Caco-2 (cell line): Measurements from ENCODE around the gene COQ9. TPM values are rescaled to one million over a fixed set of nuclear protein-coding genes. Genes with fewer than 3 reads are reported as not detected.

Experiments
- BruUV-seq: library from RNA; stranded (reverse); fragments of 400-500 nt; replicated peaks from 2 replicates; lab custom pipeline; 2021; lab: Mats Ljungman, UMichigan
- CTCF ChIA-PET: fragments of 300-600 bp; sonication (Branson Sonifier 250); formaldehyde crosslinking; loops from one replicate; lab custom pipeline; 2022; ENCODE audit warnings: antibody characterized with exemption; lab: Charles Lee
- POLR2A ChIA-PET: fragments of 300-600 bp; sonication (Branson Sonifier 250); formaldehyde crosslinking; loops from one replicate; lab custom pipeline; 2022; ENCODE audit warnings: antibody characterized with exemption; lab: Charles Lee
- DNase-seq, 2 experiments: peaks; one replicate each; pipeline versions ENCODE4 v3.0.0 to v3.0.0-alpha.2; 2020 to 2022
- H3K27me3 ChIP-seq: replicated peaks from 2 replicates; pipeline ENCODE4 v1.6.0; 2011; ENCODE audit warnings: low read length; ENCODE audit not compliant: control insufficient read depth, insufficient read depth
- H3K36me3 ChIP-seq: 2 replicates; pipeline ENCODE4 v1.5.1; 2011; ENCODE audit warnings: low read length; ENCODE audit not compliant: control insufficient read depth, insufficient read depth
- H3K4me1 ChIP-seq: fragments of 250-450 bp; sonication (Bioruptor Pico); 2 replicates; pipeline ENCODE4 v1.5.1; 2020; ENCODE audit warnings: mild to moderate bottlenecking
- H3K4me3 ChIP-seq: 2 replicates; pipeline ENCODE4 v1.5.1; 2011; ENCODE audit warnings: low read depth, mild to moderate bottlenecking, control low read depth, low read length
- H3K9me3 ChIP-seq: fragments of 250-450 bp; sonication (Bioruptor Pico); 2 replicates; pipeline ENCODE4 v1.5.1; 2020; ENCODE audit warnings: mild to moderate bottlenecking, moderate library complexity
- H3K27ac Mint-ChIP-seq: one replicate; pipeline ENCODE4 v1.8.0; 2022; ENCODE audit warnings: mixed read lengths; ENCODE audit not compliant: unreplicated experiment
- H3K27me3 Mint-ChIP-seq: one replicate; pipeline ENCODE4 v1.8.0; 2022; ENCODE audit warnings: mixed read lengths; ENCODE audit not compliant: insufficient read depth, unreplicated experiment
- H3K36me3 Mint-ChIP-seq: one replicate; pipeline ENCODE4 v1.8.0; 2022; ENCODE audit warnings: mild to moderate bottlenecking, mixed read lengths; ENCODE audit not compliant: insufficient read depth, unreplicated experiment
- H3K4me1 Mint-ChIP-seq: one replicate; pipeline ENCODE4 v1.8.0; 2022; ENCODE audit warnings: low read depth, mixed read lengths; ENCODE audit not compliant: unreplicated experiment
- H3K4me3 Mint-ChIP-seq: one replicate; pipeline ENCODE4 v1.8.0; 2022; ENCODE audit warnings: mild to moderate bottlenecking, moderate library complexity, mixed read lengths; ENCODE audit not compliant: unreplicated experiment
- H3K9me3 Mint-ChIP-seq: one replicate; pipeline ENCODE4 v1.8.0; 2022; ENCODE audit warnings: mixed read lengths; ENCODE audit not compliant: unreplicated experiment
- CTCF ChIP-seq, 2 experiments: fragments of 200-600 bp in 1 of 2; IDR thresholded peaks; 1 replicate in 1 of 2; 2 replicates in 1 of 2; pipeline versions ENCODE4 v1.5.1 to v1.8.0; 2011 to 2022; ENCODE audit warnings: antibody characterized with exemption in 1 of 2, control low read depth in 1 of 2, inconsistent platforms in 1 of 2, low read depth in 1 of 2, low read length in 1 of 2, mild to moderate bottlenecking in 1 of 2, moderate library complexity in 1 of 2; ENCODE audit not compliant: insufficient read depth in 1 of 2, severe bottlenecking in 1 of 2, unreplicated experiment in 1 of 2
- intact Hi-C: fragments of 100-400 bp; cut with micrococcal nuclease; formaldehyde crosslinking; loops from one replicate; pipeline ENCODE4 v1.10.0; 2022; ENCODE audit not compliant: unreplicated experiment
- total RNA-seq: library from RNA; stranded (reverse); gene quantifications from 2 replicates; pipeline ENCODE4 v1.2.3, GENCODE V29; 2022

COQ9 gene
- total RNA-seq, 1 experiment from 2014 or later: 50.9 TPM

GRCh38 chr16:57407521-57408353 is 39.5 kb upstream of the COQ9 start:
- Histone ChIP-seq H3K4me3 (no peak overlapping the region), H3K4me1 (peaks cover 10% of the 10 kb centered on the region; the same call in 1 of the 2 replicates), H3K9me3 (no peaks in the 10 kb centered on the region), H3K27me3 (no peaks in the 10 kb centered on the region), H3K36me3 (no peaks in the 10 kb centered on the region)
- BruUV-seq: no TSS peak
- Mint-ChIP-seq H3K27me3 (no peaks in the 10 kb centered on the region), H3K36me3 (no peaks in the 10 kb centered on the region), H3K4me1 (peaks cover 9% of the 10 kb centered on the region), H3K27ac (no peak overlapping the region), H3K9me3 (no peaks in the 10 kb centered on the region), H3K4me3 (no peak overlapping the region)
- no peak for TF ChIP-seq CTCF (IDR thresholded peaks at IDR 0.05; ENCODE audit: insufficient read depth in 1 of 2, low read depth in 1 of 2, low read length in 1 of 2, severe bottlenecking in 1 of 2, unreplicated experiment in 1 of 2)
- DNase-seq: no peak
- POLR2A ChIA-PET: no interaction called here
- CTCF ChIA-PET: interaction anchor here (2.0 kb wide), 1 partner anchor 15 kb away, joined by 4 read pairs; no protein-coding TSS in a partner anchor
- intact Hi-C loops: no loop called here

GRCh38 chr16:57409065-57409464 is 38.2 kb upstream of the COQ9 start:
- intact Hi-C loops: no loop called here
- DNase-seq: no peak
- CTCF ChIA-PET: interaction anchor here (0.5 to 1.5 kb wide), 2 partner anchors 9 to 109 kb away, joined by 6 to 7 read pairs; no protein-coding TSS in a partner anchor
- POLR2A ChIA-PET: no interaction called here
- Histone ChIP-seq H3K27me3 (no peaks in the 10 kb centered on the region), H3K36me3 (no peaks in the 10 kb centered on the region), H3K4me1 (peaks cover 10% of the 10 kb centered on the region; the same call in 1 of the 2 replicates), H3K4me3 (no peak overlapping the region), H3K9me3 (no peaks in the 10 kb centered on the region)
- no peaks in the 10 kb centered on the region for H3K36me3 Mint-ChIP-seq
- no peak overlapping the region for H3K27ac Mint-ChIP-seq
- H3K9me3 Mint-ChIP-seq: no peaks in the 10 kb centered on the region
- H3K4me3 Mint-ChIP-seq: no peak overlapping the region
- peaks cover 9% of the 10 kb centered on the region for H3K4me1 Mint-ChIP-seq
- no peaks in the 10 kb centered on the region for H3K27me3 Mint-ChIP-seq
- no TSS peak for BruUV-seq
- TF ChIP-seq CTCF (IDR thresholded peaks at IDR 0.05; ENCODE audit: insufficient read depth in 1 of 2, low read depth in 1 of 2, low read length in 1 of 2, severe bottlenecking in 1 of 2, unreplicated experiment in 1 of 2): no peak

DNA sequence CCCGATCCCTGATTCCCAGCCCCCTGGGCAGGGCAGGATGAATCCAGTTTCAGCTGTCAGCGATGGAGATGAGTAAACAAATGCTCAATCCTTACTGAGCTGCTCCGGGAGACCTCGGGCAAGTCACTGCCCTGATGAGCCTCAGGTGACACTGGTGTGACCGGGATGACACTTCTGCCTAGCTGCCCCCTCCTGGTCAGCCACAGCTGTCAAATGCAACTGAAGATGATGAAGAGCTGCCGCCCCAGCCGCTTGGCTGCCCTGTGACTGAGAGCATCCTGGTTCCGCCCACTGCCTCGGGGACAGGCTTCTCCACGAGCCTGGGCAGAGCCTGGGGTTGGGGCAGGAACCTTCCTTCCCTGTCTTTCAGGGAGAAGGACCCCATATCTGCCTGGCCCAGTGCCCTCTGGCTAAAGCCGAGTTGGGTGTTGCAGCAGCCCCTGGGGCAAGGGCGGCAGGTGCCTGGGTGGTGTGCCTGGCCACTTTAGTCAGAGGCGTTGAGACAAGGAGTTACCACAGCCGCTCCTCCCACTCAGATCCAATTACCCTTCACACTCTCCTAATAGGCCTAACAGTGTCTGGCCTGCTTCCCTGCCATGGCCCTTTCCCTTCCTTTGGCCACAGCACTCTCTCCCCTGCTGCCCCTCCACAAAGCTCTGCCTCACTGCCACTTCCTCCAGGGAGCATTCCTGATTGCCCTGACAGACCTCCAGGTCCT is 37.2 kb upstream of the COQ9 start:
- BruUV-seq: no TSS peak
- Histone ChIP-seq H3K4me1 (peaks cover 10% of the 10 kb centered on the region; the same call in 1 of the 2 replicates), H3K27me3 (no peaks in the 10 kb centered on the region), H3K36me3 (no peaks in the 10 kb centered on the region), H3K9me3 (no peaks in the 10 kb centered on the region), H3K4me3 (no peak overlapping the region)
- H3K27me3 Mint-ChIP-seq: no peaks in the 10 kb centered on the region
- no peaks in the 10 kb centered on the region for H3K36me3 Mint-ChIP-seq
- no peaks in the 10 kb centered on the region for H3K9me3 Mint-ChIP-seq
- peak in 1 of 2 experiments; percentile 32 for DNase-seq
- ChIA-PET POLR2A (no interaction called here), CTCF (interaction anchor here (0.6 to 1.5 kb wide), 2 partner anchors 106 to 110 kb away, joined by 3 to 6 read pairs; no protein-coding TSS in a partner anchor)
- H3K4me3 Mint-ChIP-seq: no peak overlapping the region
- H3K4me1 Mint-ChIP-seq: peaks cover 5% of the 10 kb centered on the region
- intact Hi-C loops: no loop called here
- H3K27ac Mint-ChIP-seq: no peak overlapping the region
- no peak for TF ChIP-seq CTCF (IDR thresholded peaks at IDR 0.05; ENCODE audit: insufficient read depth in 1 of 2, low read depth in 1 of 2, low read length in 1 of 2, severe bottlenecking in 1 of 2, unreplicated experiment in 1 of 2)
